PC-3 (cell line): ENCODE results near the gene MISP3.

Experiments
- EZH2 ChIP-seq: fragments of 300-600 bp; sonication (generic); IDR thresholded peaks from one replicate; pipeline ENCODE4 v1.6.1; 2017; ENCODE audit warnings: antibody characterized with exemption, mild to moderate bottlenecking, low read length; ENCODE audit not compliant: unreplicated experiment
- EZH2phosphoT487 ChIP-seq: fragments of 300-600 bp; sonication (generic); IDR thresholded peaks from 2 replicates; pipeline ENCODE4 v1.6.1; 2018; ENCODE audit warnings: mild to moderate bottlenecking, antibody characterized with exemption, low read length, borderline replicate concordance
- TF ChIP-seq, protein P1 (sequence below): fragments of 300-600 bp; sonication (generic); conservative IDR thresholded peaks from 2 replicates; pipeline ENCODE4 v1.5.1; 2017; ENCODE audit warnings: antibody characterized with exemption, low read depth, mild to moderate bottlenecking, low read length

DNA sequence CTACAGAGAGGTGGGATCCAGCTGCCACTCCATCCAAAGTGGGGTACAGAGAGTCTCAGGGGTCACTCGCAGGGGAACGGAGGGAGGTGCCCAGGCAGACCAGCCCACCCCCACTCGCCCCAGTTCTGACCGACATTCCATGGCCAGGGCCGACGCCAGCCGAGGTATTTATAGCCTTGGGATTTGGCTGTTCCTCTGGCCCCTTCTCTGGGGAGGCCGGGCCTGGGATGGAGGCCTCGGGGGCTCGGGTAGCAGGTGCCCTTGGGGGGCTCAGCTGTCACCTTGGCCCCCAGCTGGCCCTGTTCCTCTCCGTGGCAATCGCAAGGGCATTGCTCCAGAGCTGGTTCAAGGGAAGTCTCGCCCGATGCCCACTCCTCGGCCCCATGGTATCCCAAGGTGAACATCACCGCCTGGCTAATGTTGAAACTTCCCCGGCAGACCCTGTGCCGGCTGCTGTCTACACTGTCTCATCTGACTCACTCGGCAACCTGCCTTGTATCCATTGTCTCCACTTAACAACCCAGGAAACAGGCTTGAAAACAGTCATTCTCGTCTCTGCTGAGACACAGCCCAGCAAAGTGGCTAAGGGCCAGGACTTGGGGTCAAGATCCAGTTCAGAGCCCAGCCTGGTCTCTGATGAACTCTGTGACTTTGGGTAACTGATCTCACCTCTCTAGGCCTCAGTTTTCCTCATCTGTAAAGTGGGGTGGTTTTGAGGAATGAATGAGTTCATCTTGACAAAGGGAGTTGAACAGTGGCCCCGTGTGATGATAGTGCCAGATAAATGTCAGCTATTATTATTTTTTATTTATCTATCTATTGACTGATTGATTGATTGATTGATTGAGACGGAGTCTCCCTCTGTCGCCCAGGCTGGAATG is 35.2 kb downstream of the MISP3 start:
- TF ChIP-seq EZH2phosphoT487 (no peak), EZH2 (no peak)
- TF ChIP-seq, protein P1, sequence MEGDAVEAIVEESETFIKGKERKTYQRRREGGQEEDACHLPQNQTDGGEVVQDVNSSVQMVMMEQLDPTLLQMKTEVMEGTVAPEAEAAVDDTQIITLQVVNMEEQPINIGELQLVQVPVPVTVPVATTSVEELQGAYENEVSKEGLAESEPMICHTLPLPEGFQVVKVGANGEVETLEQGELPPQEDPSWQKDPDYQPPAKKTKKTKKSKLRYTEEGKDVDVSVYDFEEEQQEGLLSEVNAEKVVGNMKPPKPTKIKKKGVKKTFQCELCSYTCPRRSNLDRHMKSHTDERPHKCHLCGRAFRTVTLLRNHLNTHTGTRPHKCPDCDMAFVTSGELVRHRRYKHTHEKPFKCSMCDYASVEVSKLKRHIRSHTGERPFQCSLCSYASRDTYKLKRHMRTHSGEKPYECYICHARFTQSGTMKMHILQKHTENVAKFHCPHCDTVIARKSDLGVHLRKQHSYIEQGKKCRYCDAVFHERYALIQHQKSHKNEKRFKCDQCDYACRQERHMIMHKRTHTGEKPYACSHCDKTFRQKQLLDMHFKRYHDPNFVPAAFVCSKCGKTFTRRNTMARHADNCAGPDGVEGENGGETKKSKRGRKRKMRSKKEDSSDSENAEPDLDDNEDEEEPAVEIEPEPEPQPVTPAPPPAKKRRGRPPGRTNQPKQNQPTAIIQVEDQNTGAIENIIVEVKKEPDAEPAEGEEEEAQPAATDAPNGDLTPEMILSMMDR: no peak
